Upper lobe of left lung (tissue), 4 donors: ENCODE results near the gene GOSR2.

Experiments
- POLR2A ChIP-seq, 4 donors: fragments of 450-650 bp; IDR thresholded peaks; one replicate each; pipeline ENCODE4 v1.5.1; 2016 to 2017; ENCODE audit warnings: antibody characterized with exemption in 4 of 4, mild to moderate bottlenecking in 2 of 4
- TF ChIP-seq, protein P1 (sequence below), 6 experiments: fragments of 450-650 bp in 4 of 6; fragments of 200-600 bp in 2 of 6; sonication (generic) in 2 of 6; IDR thresholded peaks; one replicate each; pipeline ENCODE4 v1.5.1; 2016 to 2019; ENCODE audit warnings: antibody characterized with exemption in 6 of 6

DNA sequence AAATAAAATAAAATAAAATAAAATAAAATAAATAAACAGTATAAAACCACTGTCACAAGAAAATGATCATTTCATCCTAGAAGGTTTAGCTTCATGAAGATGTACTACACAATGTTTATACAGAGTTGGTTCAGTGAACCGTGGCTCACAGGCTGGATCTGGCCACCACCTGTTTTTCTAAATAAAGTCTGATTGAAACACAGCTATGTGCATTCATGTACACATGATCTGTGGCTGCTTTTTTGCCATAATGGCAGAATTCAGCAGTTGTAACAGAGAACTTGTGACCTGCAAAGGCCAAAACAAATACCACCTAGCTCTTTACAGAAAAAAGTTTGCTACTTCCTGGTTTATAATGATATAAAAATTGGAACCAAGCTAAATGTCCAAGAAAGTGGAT, 68.7 kb downstream of the GOSR2 start:
- TF ChIP-seq, protein P1, sequence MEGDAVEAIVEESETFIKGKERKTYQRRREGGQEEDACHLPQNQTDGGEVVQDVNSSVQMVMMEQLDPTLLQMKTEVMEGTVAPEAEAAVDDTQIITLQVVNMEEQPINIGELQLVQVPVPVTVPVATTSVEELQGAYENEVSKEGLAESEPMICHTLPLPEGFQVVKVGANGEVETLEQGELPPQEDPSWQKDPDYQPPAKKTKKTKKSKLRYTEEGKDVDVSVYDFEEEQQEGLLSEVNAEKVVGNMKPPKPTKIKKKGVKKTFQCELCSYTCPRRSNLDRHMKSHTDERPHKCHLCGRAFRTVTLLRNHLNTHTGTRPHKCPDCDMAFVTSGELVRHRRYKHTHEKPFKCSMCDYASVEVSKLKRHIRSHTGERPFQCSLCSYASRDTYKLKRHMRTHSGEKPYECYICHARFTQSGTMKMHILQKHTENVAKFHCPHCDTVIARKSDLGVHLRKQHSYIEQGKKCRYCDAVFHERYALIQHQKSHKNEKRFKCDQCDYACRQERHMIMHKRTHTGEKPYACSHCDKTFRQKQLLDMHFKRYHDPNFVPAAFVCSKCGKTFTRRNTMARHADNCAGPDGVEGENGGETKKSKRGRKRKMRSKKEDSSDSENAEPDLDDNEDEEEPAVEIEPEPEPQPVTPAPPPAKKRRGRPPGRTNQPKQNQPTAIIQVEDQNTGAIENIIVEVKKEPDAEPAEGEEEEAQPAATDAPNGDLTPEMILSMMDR (IDR thresholded peaks at IDR 0.05) = no peak
- no peak for TF ChIP-seq POLR2A (IDR thresholded peaks at IDR 0.05)
